ENCODE data around the gene FGGY.

FGGY gene

DNA sequence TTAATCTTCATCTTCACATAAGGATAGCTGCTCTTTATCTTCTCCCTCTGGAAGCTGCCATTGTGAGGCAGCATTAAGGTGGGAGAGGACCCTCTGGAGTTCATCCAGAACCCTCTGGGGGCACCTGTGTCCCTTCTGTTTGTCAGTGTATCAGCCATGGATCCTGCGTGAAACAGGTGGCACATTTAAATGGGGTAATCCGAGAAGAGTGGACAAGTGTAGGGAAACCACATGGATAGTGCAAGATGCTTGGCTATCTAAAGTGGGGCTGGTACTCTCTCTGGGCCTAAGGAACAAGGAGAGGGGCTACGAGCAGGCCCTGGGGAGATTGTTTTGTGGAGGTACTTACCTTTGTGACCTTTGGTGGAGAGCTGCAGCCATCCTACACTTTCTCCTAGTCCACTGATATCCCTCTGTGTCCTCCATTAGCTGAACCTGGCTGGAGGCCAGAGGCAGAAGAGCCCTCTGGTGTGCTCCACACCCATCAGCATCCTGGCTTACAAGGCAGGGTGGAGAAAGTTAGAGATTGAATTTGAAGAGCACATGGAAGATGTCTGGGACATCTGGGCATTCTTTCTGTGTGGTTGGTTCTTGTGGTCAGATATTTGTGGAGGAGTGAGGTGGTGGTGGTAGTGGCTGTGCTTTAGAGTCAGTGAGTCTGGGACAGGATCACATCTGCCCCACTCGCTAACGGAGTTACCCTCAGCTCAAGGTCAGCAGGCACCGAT, 117.7 kb downstream of the FGGY start:
- DNase-seq (ENCODE audit: low spot score): no peak

DNA sequence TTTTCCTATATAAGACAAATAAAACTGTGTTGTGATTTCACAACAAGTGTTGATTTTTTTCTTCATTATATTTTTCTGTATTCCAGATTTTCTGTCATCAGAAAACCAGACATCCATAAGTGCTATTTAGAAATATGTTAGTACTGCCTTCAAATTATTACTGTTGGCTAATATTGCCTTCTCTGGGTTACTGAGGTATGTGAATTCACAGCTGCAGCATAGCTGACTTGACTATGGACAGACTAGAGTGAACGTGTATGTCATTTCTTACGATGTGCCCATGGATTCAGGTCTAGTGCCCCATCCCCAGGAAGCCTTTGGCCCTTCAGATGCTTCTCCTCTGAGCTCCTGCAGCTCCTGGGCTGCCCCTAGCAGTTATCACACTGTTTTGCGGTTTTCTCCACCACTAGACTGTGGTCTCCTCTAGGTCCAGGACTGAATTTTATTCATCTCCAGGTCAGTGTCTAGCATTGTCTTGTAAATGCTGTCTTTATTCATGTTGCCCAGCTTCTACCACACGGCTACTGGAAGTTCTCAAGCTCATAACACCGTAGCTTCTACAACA, 118.5 kb downstream of the FGGY start:
- no peak for DNase-seq (ENCODE audit: low spot score)

DNA sequence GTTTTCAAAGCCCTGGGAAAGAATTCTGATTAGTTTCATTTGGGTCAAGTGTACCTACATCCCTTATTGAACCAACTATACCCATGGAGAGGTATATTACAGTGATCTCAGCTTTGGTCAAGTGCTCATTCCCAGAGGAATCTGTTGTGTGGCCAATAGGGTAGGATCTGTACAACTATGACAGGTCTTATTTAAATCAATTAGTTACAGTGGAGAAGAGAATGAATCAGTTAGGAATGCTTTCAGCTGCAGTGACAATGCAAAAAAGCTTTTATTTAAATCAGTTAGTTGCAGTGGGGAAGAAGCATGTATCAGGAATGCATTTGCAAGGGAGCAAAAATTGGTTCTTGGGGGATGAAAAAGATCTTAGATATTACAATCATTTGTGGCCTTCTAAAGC, 119.0 kb downstream of the FGGY start:
- no peak for DNase-seq (ENCODE audit: low spot score)

DNA sequence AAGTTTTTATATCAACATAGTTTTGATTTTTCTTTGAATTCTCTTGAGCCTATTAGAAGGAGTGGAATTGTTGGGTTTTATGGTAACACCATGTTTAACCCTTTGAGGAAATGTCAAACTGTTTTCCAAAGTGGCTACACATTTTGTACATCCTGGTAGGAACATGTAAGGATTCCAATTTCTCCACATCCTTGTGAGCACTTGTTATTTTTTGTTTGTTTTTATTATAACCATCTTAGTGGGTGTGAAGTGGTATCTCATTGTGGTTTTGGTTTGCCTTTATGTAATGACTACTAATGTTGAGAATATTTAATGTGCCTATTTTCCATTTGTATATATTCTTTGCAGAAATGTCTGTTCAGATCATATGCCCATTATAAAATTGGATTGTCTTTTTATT, 120.5 kb downstream of the FGGY start:
- DNase-seq (ENCODE audit: low spot score): no peak

DNA sequence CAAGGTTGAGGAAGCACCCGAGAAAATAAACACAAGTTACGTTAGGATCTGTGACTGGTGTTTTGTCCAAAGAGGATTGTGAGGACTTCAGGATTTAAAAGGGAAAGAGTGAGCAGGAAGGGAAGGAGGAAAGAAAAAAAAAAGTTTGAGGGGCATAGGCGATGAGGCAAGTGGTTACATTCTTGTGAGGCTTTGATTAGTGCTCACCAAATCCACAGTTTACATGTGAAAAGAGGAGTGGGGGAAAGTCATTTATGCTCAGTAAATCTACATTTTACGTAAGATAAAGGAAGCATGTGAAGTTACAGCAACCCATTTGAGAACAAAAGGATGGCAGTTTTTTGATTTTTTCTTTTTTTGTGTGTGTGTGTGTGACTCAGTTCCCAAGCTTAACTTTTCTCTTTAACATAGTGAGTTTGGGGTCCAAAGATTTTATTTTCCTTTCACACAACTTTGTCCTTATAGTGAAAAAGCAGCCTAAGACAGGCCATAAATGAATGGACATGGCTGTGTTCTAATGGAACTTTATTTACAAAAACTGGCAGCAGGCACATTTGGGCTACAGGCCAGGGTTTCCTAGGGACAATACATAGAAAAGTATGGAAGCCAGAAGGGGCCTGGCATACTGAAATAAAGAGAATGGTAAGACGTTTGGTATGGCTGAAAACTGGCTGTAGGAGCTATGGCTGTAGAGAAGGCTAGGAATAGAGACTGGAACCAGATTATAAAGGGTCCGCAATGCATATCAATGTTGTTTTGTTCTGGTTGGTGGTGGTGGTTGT, 121.7 kb downstream of the FGGY start:
- DNase-seq (ENCODE audit: low spot score): no peak

DNA sequence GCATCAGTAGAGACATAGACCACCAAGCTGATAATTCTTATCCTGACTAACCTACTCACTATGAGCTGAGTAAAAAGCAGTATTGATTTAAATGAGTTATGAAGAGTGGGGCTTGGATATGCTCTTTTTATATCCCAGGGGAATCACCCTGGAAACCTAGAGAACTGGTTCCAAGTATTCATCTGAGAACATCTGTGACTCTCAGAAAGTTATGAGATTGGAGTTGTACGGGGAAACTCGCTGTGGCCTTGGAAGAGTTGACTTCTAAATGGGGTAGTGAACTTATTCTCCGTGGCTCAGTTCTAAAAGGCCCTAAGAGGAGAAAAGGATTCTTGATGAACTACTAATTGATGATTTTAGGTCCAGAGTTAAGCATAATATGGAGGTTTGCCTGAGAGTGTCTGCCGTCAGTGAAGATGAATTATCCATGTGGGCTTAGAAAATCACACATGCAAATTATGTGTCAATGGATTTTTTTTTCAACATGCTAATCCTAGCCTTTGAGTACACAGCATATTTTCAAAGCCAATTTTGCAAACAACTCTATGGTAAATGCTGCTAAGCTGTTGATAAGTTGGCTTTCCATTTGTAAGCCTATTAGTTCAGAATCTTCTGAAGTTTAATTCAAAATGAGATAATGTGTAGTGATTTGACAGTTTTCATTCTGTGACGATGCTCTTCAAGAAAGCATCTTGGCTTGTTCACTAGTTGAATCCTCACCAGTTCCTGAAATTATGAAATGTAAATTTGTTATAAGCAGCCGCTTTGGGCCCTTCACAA, 122.7 kb downstream of the FGGY start:
- DNase-seq (ENCODE audit: low spot score): no peak

DNA sequence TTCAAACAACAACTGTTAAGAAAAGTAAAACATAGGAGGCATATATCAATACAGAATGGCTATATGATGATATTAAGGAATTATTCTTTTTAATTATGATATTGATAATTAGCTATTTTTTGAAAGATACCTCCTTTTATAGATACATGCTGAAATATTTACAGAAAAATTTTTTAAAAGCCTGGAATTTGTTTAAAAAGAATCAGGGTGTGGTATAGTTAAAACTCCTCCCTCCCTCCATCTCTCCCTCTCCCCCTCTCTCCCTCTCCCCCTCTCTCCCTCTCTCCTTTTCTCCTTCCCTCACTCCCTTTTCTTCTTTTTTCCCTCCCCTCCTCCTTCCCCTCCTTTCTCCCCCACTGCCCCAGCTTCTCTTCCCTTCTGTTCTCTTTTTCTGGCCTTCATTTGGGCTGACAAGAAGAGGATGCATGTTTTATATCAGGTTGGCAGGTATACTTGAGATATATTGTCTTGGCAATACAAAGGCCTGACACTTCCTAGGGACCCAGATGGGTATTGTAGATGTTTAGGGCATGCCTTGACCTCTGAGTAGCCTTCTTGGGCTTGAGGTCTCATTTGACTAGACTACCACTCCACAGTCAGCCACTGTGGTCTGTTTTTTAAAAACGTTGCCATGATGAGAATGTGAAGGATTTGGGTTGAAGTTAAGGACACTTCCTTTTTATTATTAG, 124.5 kb downstream of the FGGY start:
- no peak for DNase-seq (ENCODE audit: low spot score)

DNA sequence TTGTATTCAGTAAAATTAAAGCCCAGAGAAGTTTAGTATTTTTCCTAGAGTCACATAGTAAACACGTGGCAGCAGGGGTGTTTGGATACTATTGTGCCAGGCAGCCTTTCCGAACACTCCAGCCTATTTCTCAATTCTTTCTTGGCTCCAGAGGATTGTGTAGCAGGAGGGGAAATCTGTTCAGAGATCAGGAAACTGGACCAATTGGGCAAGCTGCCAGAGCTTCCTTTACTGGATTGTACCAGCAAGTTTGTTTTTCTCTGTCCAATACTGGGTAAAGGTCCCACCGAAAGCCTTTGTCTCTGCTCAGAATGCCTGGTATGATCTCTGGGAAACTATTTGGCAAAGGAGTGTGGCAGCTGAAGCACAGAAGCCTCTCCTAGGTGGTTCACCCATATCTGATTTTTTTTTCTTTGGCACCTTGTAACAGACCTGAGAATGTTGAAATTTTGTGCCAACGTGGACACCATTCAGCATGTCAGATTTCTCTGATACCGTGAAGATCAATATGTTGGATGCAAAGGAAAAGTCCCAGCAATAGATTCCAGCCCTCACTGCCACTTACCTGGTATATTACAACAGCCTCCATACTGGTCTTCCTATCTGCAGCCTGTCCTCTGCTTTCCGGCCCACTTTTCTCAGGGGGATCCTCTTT, 126.2 kb downstream of the FGGY start:
- no peak for DNase-seq (ENCODE audit: low spot score)

DNA sequence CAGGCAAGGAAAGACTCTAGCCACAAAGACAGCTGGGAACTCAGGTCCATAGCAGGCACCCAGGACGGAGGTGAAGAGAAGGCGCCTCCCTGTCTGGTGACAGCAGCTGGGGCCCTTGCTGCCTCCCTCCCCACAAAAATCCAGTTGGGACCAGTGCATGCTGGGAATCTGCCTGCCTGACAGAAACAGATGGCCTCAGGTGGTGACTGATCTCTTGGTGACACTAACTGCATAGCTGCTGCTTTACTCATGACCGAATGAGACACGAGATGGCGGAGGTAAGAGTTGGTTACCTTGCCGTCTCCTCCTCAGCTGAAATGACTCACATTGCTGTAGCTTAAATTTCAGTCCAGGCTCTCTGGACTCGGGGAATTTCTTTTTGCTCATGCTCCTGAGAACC, 130.3 kb downstream of the FGGY start:
- peak; percentile 45 for DNase-seq (ENCODE audit: low spot score)

DNA sequence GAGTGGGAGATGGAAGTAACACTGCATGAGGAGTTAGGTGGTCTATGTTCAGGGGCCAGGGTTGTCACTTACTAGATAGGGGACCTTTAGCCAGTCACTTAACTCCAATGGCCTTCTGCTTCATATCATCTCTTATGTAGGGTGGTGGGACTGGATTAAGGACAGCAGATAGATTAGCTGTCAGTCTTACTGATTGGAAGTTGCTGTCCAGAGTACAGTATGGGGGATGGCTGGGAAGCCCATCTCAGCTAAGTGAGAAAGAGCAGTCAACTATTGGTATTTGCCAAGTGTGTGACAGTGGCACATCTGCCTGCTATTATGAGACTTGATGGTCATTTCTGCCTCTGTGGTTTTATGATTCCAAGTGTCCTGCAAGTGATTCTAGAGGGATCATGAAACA, 130.9 kb downstream of the FGGY start:
- no peak for DNase-seq (ENCODE audit: low spot score)

DNA sequence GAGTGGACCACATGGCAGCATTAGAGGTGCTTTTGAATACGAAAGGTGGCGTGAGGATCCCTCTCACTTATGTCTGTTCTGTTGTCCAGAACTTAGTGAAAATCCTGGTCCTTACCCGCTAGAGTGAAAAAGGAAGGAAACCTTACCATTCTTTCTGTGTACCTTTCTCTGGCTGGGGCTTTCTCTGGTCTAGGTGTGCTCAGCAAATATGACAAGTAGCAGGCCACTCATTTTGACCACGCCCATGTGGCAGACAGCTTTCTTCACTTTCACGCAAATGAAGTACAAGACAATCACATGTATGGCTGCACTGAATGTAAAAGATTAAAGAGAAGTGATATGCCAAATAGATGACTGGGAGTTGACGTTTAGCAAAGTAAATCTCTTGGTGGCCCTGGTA, 131.9 kb downstream of the FGGY start:
- DNase-seq (ENCODE audit: low spot score): no peak

DNA sequence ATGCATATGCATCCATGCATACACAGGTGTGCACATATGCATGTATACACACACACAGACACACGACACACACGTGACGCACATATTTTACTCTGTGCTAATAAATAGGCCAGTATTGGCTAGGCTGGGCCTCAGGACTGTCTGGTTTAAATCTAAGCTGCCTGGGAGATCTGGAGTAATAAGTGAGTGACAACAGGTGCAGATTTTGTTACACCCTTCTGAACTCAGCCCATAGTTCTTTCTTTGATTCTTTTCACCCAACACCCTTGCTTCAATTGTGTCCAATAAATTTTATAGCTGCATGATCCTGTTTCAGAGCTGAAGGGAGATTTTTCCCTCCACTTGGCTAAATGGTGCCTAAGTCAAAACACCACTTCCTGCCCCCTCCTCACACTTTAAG, 132.8 kb downstream of the FGGY start:
- no peak for DNase-seq (ENCODE audit: low spot score)

DNA sequence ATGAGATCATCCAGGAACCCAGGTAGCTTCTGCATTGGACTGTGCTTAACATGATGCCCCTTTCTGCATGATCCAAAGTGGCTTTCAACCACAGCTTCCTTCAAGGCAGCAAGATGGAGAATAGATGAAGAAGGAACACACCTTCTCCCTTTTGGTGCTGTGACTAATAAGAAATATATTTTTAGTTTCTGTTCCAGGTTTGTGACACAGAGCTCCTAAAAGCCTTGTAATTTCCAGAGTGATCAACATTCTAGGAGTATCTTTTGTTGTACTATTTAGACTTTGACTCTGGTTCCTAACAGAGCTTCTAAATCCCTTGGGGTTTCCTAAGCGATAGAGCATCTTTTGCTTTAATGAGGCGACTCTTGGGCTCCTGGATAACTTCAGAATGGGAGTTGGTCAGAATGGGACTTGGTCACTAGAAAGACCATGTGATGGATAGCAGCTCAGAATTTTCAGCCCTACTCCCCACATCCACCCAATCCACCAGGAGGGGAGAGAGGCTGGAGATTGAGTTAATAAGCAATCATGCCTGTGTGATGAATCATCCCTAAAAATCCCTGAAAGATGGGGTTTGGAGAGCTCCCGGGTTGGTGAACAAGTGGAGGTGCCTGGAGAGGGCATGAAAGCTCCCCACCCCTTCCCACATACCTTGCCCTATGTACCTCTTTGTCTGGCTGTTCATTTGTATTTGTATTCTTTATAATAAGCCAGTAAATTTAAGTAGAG, 134.8 kb downstream of the FGGY start:
- no peak for DNase-seq (ENCODE audit: low spot score)

DNA sequence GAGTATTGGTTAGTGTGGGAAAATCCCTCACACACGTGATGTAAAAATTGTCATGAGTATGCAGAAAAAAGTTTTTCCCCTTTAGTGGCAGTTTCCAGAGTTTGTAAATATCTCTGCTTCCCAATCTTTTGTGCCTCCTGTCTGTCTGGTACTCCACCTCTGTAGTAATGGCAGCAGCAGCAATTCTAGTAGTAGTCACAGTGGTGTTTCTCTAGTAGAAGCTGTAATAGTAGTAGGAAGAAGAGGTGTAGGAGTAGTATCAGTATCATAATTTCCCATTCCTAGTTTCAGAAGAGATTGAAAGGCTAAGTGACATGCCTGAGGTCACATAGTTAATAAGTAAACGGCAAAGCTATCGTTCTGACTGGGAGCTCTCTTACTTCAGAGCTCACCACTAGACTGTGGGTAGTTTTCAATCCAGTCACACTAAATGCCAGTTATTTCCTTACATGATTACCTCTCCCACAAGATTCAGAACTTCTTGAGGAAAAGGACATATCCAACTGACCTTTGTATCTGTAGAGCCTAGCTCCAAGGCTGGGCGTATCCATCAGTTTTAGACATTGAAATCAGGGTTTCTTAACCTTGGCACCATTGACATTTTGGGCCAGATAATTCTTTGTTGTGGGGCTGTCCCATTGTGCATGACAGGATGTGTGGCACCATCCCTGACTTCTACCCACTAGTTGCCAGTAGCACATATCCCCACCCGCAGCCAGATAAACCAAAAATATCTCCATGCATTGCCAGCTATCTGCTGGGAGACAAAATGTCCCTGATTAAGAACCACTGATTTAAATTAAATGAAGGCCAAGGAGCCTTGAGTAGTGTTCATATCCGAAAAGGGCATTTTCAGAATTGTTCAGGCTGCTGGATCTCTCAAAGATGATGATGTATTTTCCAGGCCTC, 135.9 kb downstream of the FGGY start:
- DNase-seq (ENCODE audit: low spot score): no peak

DNA sequence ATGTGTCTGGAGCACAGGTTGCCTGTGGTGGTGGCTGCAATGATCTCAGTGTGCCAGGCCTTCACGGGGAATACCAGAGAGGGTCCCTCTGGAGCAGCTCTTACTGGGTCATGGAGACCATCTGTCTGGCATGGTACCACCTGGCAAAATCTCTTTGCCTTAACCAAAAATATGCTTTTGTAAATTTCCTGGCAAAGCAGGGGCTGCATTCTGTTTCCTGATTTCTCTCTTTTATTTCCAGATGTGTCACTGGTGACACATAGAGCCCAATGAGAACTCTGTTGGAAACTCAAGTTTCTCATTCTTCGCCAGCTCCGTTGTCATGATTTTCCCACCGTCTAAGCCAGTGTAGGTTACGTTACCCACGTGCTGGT, 136.5 kb downstream of the FGGY start:
- no peak for DNase-seq (ENCODE audit: low spot score)

DNA sequence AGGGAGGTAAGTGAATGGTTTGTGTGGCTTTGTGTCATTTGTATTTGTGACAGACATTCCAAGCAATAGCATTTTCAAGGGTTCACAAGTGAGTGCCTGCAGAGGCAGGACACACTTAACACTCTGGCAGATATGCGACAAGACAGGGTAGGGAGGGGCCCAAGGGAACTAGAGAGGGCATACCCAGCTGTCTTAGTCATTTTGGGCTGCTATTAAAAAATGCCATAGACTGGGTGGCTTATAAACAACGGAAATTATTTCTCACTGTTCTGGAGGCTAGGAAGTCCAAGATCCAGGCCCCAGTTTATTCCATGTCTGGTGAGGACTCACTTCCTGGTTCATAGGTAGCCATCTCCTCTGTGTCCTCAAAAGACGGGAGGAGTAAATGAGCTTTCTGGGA, 137.4 kb downstream of the FGGY start:
- DNase-seq (ENCODE audit: low spot score): no peak

DNA sequence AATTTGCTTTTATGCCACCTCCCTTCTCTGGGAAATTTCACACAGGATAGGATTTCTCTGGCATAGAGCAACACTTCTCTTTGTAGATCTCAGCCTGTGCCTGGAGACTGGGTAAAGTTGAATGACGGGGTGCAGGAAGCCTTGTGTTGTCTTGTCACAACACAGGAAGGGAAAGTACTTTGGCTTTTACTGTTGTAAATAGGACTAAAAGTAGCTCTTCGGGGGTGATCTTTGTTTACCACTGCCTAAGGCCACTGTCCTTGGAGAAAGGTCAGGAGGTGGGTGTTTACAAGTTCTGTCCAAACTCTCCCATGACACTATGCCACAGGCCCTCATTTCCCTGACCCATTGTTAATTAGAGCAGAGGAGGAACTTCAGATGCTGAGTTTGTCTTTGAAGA, 139.7 kb downstream of the FGGY start:
- DNase-seq (ENCODE audit: low spot score): no peak

DNA sequence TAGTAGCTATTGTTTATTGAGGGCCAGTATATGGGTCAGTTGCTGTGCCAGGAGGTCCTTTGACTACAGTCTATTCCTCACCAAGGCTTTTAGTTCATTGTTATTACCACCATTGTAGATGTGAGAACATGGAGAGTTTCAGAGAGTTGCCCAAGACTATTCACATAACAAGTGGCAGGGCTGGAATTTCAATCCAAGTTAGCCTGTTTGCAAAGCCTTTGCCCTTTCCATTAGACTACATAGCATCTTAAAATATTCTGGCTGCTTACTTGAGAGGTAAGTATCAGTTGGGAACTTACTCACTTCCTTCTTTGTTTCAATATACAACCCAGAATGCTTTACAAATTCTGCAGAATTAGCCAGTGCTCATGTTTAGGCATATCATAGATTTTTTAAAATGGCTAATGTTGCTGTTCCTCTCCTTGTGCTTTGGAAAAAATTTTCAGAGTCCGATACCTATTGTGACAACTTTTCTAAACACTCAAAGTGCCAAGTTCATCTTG, 141.2 kb downstream of the FGGY start:
- DNase-seq (ENCODE audit: low spot score): no peak

DNA sequence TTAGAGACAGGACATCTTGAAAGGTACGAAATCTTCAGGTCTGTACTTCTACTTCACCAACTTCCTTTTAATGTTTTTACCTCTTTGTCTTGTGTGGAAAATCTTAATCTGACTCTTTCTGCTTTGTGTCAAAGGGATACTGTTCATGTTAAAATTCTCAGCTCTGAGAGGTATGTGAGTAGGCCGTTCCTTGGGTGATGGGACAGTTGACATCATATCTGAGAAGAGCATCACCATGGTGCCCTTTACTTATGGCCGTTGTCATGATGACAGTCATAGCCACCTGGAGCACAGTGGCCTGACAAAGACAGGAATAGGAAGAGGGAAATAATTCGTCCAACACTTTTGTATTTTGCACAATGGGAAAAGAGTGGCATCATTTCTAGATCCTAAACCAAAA, 145.6 kb downstream of the FGGY start:
- no peak for DNase-seq (ENCODE audit: low spot score)

DNA sequence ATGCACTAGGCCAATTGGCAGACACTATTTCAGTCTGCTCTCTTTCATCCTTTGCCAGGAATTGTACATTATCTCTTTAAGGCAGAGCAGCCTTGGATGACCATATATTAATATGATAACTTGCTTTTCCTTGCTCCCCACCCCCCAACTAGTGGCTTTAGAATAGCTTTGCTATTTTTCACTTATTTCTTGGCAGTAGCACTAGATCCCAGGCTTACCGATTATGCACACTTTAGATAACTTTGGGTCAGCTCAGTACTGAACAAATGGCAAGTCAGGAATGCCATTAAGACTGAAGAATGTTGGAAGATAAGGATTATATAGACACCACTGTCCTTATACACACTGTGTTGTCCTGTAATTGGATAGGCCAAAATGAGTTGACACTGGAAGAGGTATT, 146.4 kb downstream of the FGGY start:
- no peak for DNase-seq (ENCODE audit: low spot score)
